GM10266 (cell line): ENCODE results near the gene KIFC3.

Experiments
- DNase-seq: peaks from one replicate; pipeline ENCODE4 v3.0.0; 2012; ENCODE audit errors: extremely low spot score
- CTCF ChIP-seq: IDR thresholded peaks from 2 replicates; pipeline ENCODE4 v1.5.1; 2012; ENCODE audit warnings: mild to moderate bottlenecking, low read depth; ENCODE audit not compliant: control insufficient read depth, insufficient read depth; ENCODE audit errors: missing control alignments

The KIFC3 gene

GRCh38 chr16:57741660-57742191 lies 60.6 kb downstream of the KIFC3 start:
- no peak for DNase-seq
- no peak for TF ChIP-seq CTCF

DNA sequence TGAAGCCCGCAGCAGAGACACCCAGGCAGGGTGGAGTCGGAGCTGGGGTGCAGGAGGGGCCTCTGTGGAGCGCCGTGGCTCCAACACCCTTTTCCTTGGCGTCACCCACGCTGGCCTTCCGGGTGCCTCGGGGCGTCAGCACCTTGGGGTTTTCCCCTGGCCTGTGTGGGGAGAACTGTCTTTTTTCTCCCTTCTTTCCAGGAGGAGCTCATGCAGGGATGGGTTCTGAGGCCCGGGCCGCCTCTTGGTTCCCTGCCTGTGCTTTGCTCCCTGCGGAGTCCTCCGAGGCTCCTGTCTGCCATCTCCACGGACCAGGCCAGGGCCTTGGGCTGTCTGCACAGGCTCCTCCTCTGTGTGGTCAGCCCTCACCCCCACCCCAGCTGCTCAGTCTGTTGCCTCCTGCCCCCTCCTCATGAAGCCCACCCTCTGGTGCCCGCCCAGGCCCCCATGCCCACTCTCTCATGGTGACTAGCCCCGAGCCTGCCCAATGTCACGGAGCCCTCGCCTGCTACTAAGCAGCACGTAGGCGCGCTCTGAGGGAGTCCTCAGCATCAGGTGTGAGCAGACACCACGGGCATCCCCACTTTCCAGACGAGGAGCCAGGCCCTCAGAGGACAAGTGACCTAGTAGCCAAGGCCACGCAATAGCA lies 61.7 kb downstream of the KIFC3 start:
- no peak for DNase-seq
- TF ChIP-seq CTCF, result no peak

GRCh38 chr16:57739756-57740422 lies 62.4 kb downstream of the KIFC3 start:
- no peak for TF ChIP-seq CTCF
- DNase-seq, result no peak

DNA sequence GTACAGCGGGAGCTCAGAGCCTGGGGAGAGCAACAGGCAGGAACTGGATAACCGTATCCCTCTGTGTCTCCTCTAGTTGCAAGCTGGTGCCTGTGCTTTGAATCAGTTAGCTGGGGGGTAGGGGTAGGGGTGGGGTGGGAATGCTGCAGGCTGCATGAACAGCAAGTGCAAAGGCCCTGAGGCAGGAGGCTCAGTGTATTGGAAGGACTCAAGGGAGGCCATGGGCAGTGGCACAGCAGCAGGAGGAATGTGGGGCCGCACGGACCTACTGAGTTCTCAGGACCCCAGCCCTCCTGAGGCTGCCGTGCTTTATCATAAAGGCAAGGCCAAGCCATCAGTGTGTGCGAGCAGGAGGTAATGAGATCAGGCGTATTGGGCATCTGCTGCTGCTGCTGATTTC lies 63.4 kb downstream of the KIFC3 start:
- DNase-seq, result no peak
- TF ChIP-seq CTCF, result no peak

- TF ChIP-seq CTCF, result peak; percentile 19
- no peak for DNase-seq
These were observed 65.6 kb downstream of the KIFC3 start for GRCh38 chr16:57736419-57737351.

DNA sequence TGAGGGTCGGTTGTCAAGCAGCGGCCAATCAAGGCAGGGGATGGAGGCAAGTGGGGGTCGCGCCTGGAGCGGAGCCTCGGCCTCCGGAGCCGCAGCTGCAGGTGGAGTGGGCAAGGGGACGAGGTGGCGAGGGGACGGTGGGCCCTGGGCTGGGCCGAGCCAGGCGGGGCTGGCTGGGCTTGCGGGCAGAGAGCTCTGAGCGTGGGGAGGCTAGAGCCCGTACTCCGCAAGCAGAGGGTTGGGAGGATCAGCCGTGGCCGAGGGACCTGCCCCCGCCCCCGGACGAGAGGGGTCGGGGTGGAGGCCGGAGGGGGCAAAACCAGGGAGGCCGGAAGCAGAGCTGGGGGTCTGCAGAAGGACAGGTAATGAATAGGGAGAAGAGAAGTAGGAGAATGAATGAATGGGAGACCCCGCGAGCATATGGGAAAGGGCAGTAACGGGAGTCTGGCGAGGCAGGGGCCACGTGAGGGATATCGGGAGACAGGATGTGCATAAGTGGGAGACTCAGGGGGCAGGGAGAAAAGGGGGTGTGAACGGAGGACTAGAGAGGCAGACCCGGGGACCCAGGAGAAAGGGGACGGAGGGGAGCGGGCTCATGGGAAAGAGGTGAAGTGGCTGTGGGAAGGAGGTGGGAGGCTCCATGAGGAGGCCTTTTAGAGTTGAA lies 66.4 kb downstream of the KIFC3 start, which contains the start of gene KATNB1:
Gene KATNB1, plus strand, starts transcription at position 16 of the 664 bp plus-strand sequence. CDS start 1,474 bp downstream, outside the sequence.
- no peak for DNase-seq

More for the DNA sequence above, 66.4 kb downstream of the KIFC3 start, which contains the start of gene KATNB1:
- no peak for TF ChIP-seq CTCF
